PC-9 (cell line): Measurements from ENCODE around the gene COL4A1. TPM values are rescaled to one million over a fixed set of nuclear protein-coding genes. Genes with fewer than 3 reads are reported as not detected.
A peak's percentile ranks its signal among the peaks of the same experiment; 100 is the strongest.

ENCODE experiments used
- BruUV-seq: library from RNA; stranded (reverse); fragments of 400-500 nt; replicated peaks from 2 replicates; lab custom pipeline; 2021; lab: Mats Ljungman, UMichigan
- CTCF ChIA-PET: fragments of 300-600 bp; sonication (Branson Sonifier 250); formaldehyde crosslinking; loops from one replicate; lab custom pipeline; 2022; ENCODE audit warnings: antibody characterized with exemption; lab: Charles Lee
- POLR2A ChIA-PET: fragments of 300-600 bp; sonication (Branson Sonifier 250); formaldehyde crosslinking; loops from one replicate; lab custom pipeline; 2022; ENCODE audit warnings: antibody characterized with exemption; ENCODE audit not compliant: unreplicated experiment; lab: Charles Lee
- DNase-seq, 2 experiments: peaks; one replicate each; pipeline versions ENCODE4 v3.0.0 to v3.0.0-alpha.2; 2015 to 2022; ENCODE audit warnings: mixed read lengths in 1 of 2
- H2AFZ ChIP-seq: fragments of 200-600 bp; sonication (generic); 2 replicates; pipeline ENCODE4 v1.8.1; 2017; ENCODE audit warnings: antibody characterized with exemption
- H3F3A ChIP-seq: fragments of 200-600 bp; sonication (generic); 2 replicates; pipeline ENCODE4 v1.8.1; 2017; ENCODE audit warnings: antibody characterized with exemption, mild to moderate bottlenecking, low read depth; ENCODE audit not compliant: insufficient read depth
- H3K27ac ChIP-seq: fragments of 200-600 bp; sonication (generic); 2 replicates; pipeline ENCODE4 v1.6.1; 2016; ENCODE audit warnings: mixed run types
- H3K27me3 ChIP-seq: fragments of 200-600 bp; sonication (generic); 2 replicates; pipeline ENCODE4 v1.6.1; 2016; ENCODE audit warnings: low read depth, mixed run types; ENCODE audit not compliant: insufficient read depth
- H3K36me3 ChIP-seq: fragments of 200-600 bp; sonication (generic); 2 replicates; pipeline ENCODE4 v1.6.1; 2016; ENCODE audit warnings: low read depth, mixed run types
- H3K4me1 ChIP-seq: fragments of 200-600 bp; sonication (generic); replicated peaks from 2 replicates; pipeline ENCODE4 v1.6.1; 2016; ENCODE audit warnings: mixed run types; ENCODE audit not compliant: insufficient read depth
- H3K4me2 ChIP-seq: fragments of 200-600 bp; sonication (generic); 2 replicates; pipeline ENCODE4 v1.6.1; 2017; ENCODE audit warnings: mixed run types
- H3K4me3 ChIP-seq: fragments of 200-600 bp; sonication (generic); 2 replicates; pipeline ENCODE4 v1.6.1; 2016; ENCODE audit warnings: mixed run types
- H3K79me2 ChIP-seq: fragments of 200-600 bp; sonication (generic); 2 replicates; pipeline ENCODE4 v1.6.1; 2017; ENCODE audit warnings: low read depth, mixed run types
- H3K9me2 ChIP-seq: fragments of 200-600 bp; sonication (generic); 2 replicates; pipeline ENCODE4 v1.8.1; 2017; ENCODE audit warnings: mild to moderate bottlenecking; ENCODE audit not compliant: insufficient read depth
- H3K9me3 ChIP-seq: fragments of 200-600 bp; sonication (generic); 2 replicates; pipeline ENCODE4 v1.8.1; 2016; ENCODE audit warnings: low read depth; ENCODE audit not compliant: insufficient read depth
- H4K20me1 ChIP-seq: fragments of 200-600 bp; sonication (generic); 2 replicates; pipeline ENCODE4 v1.8.1; 2017; ENCODE audit not compliant: insufficient read depth
- CTCF ChIP-seq: fragments of 200-600 bp; sonication (generic); conservative IDR thresholded peaks from 2 replicates; pipeline ENCODE4 v1.6.1; 2017; ENCODE audit warnings: mixed run types, antibody characterized with exemption, mild to moderate bottlenecking, moderate library complexity
- EZH2 ChIP-seq: fragments of 200-600 bp; sonication (generic); IDR thresholded peaks from 2 replicates; pipeline ENCODE4 v1.8.0; 2017; ENCODE audit warnings: antibody characterized with exemption, low read depth
- intact Hi-C: fragments of 100-400 bp; cut with micrococcal nuclease; formaldehyde crosslinking; loops from one replicate; pipeline ENCODE4 v1.10.0; 2022; ENCODE audit not compliant: unreplicated experiment
- total RNA-seq: library from RNA; stranded (reverse); gene quantifications from 2 replicates; pipeline ENCODE4 v1.2.3, GENCODE V29; 2021

COL4A1 gene
- total RNA-seq, 1 experiment from 2014 or later = 24.5 TPM

DNA sequence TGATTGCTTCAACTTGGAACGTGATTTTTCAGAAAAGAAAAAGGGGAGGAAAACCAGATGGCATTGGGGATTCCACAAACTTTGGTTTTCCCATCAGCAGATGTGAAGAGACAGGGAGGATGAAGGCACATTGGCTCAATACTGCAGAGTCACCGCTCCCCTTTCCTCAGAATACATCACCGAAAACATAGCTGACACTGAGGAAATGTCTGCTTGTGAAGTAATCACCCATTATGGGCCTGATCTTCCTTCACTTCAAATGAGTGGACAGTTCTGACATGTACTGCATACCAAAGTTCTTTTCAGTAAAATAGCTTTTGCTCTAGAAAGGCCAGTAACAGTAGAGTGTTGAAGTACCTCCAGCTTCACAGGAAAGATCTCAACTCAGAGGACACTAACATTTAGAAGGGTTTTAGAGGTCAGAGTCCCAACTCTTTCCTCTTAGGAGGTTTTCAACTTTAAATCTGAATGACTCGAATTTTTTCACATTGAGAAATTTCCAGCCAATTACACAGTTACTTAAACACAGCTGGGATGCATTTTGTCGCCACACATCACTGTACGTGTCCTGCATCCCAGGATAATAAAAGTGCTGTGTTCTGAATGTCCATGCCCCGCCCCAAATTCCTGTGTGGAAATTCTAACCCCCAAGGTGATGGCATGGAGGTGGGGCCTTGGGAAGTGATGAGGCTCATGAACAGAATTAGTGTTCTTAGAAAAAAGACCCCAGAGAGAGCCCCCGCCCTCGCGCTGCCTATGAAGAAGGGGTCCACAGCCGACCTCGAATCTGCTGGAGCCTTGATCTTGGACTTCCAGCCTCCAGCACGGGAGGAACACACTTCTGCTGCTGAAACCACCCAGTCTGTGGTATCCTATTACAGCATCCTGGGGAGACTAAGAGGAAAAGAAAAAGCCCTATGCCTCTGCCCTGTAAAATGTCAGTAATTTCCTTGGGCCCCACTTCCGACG lies 77.7 kb downstream of the COL4A1 start:
- Histone ChIP-seq H3K79me2 (no peaks in the 10 kb centered on the region), H3K27ac (no peak overlapping the region), H4K20me1 (no peaks in the 10 kb centered on the region), H3K4me1 (peaks cover 32% of the 10 kb centered on the region), H3K36me3 (no peaks in the 10 kb centered on the region), H3K4me3 (no peak overlapping the region), H3F3A (peaks cover 18% of the 10 kb centered on the region), H3K4me2 (0 out of 2 replicates have a peak overlapping the region, but pooled peaks have one; percentile 5), H3K9me3 (peaks cover 4% of the 10 kb centered on the region; the same call in 1 of the 2 replicates), H3K9me2 (no peaks in the 10 kb centered on the region), H2AFZ (no peak overlapping the region), H3K27me3 (no peaks in the 10 kb centered on the region)
- BruUV-seq = no TSS peak
- ChIA-PET POLR2A (no interaction called here), CTCF (no interaction called here)
- no peak for TF ChIP-seq CTCF
- TF ChIP-seq EZH2 = no peak
- no peak for DNase-seq
- intact Hi-C loops = loop anchor here (5.0 to 10.0 kb wide), 4 partner anchors 298 to 676 kb away; partner anchors contain the start of gene ING1

DNA sequence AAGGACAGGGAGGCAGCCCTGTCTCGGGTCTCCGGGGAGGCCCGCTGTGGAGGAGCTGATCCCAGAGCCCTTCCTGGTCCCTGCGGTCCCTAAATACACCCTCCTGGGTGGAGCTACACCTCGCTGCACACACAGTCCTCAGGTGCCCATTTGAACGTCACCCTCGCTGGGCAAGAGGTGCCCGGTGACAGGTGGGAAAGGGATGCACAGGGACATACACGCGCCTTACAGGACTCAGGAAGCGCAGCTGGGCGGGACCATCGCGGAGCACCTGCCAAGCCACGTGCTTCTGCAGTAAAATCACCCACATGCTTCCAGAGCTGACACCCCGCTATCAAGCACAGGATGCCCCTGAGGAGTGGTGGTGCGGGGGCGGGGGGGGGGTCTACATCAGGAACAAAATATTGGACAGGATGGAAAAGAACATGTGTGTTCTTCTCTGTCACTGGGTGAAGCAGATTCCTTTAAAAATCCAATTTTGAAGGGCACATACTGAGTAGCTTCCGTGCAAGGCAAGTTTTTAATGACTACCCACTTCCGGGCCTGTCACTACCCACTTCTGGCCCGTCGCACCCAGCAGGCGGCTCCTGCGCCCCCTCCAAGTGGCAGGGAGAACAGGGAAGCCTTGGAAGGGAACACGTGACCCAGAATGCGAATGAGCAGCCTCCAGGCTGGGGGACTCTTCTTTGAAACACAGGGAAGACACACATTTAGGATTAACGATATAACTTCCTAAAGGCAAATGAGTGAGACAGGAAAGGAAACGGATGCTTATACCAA lies 78.9 kb downstream of the COL4A1 start:
- POLR2A ChIA-PET = no interaction called here
- CTCF ChIA-PET = interaction anchor here (0.5 kb wide), 1 partner anchor 15 kb away, joined by 6 read pairs; no protein-coding TSS in a partner anchor
- no peaks in the 10 kb centered on the region for H3K9me2 ChIP-seq
- no TSS peak for BruUV-seq
- H3K27ac ChIP-seq = no peak overlapping the region
- no peak overlapping the region for H2AFZ ChIP-seq
- no peak overlapping the region for H3K4me2 ChIP-seq
- no peaks in the 10 kb centered on the region for H4K20me1 ChIP-seq
- no peak overlapping the region for H3K4me3 ChIP-seq
- no peaks in the 10 kb centered on the region for H3K27me3 ChIP-seq
- no peaks in the 10 kb centered on the region for H3K36me3 ChIP-seq
- intact Hi-C loops = loop anchor here (2.0 to 10.0 kb wide), 5 partner anchors 299 to 677 kb away; partner anchors contain the start of gene ING1
- DNase-seq = peak in 1 of 2 experiments; percentile 25
- no peaks in the 10 kb centered on the region for H3K79me2 ChIP-seq
- H3K9me3 ChIP-seq = peaks cover 4% of the 10 kb centered on the region; the same call in 1 of the 2 replicates
- TF ChIP-seq CTCF = no peak
- no peak for TF ChIP-seq EZH2
- H3K4me1 ChIP-seq = peaks cover 32% of the 10 kb centered on the region
- peaks cover 22% of the 10 kb centered on the region for H3F3A ChIP-seq

GRCh38 chr13:110227416-110227815 lies 79.5 kb downstream of the COL4A1 start:
- no peak overlapping the region for H2AFZ ChIP-seq
- BruUV-seq = no TSS peak
- no peaks in the 10 kb centered on the region for H3K27me3 ChIP-seq
- H3K79me2 ChIP-seq = no peaks in the 10 kb centered on the region
- no peak for DNase-seq
- intact Hi-C loops = loop anchor here (2.0 to 10.0 kb wide), 5 partner anchors 300 to 677 kb away; partner anchors contain the start of gene ING1
- ChIA-PET POLR2A (no interaction called here), CTCF (no interaction called here)
- no peak overlapping the region for H3K27ac ChIP-seq
- H3K4me1 ChIP-seq = peaks cover 32% of the 10 kb centered on the region
- no peaks in the 10 kb centered on the region for H4K20me1 ChIP-seq
- no peaks in the 10 kb centered on the region for H3K9me2 ChIP-seq
- peaks cover 4% of the 10 kb centered on the region; the same call in 1 of the 2 replicates for H3K9me3 ChIP-seq
- H3K4me3 ChIP-seq = no peak overlapping the region
- no peaks in the 10 kb centered on the region for H3K36me3 ChIP-seq
- TF ChIP-seq EZH2 = no peak
- no peak for TF ChIP-seq CTCF
- H3K4me2 ChIP-seq = no peak overlapping the region
- H3F3A ChIP-seq = peaks cover 25% of the 10 kb centered on the region
